HCT116 (cell line): ENCODE data around the gene PPP1R15A.

Experiments
- CTCF ChIP-seq, 3 experiments: fragments of 200-600 bp in 1 of 3; sonication (generic) in 1 of 3; IDR thresholded peaks in 2 of 3; conservative IDR thresholded peaks in 1 of 3; 2 replicates each; pipeline ENCODE4 v1.5.1; 2012 to 2017; ENCODE audit warnings: low read depth in 2 of 3, low read length in 2 of 3, antibody characterized with exemption in 1 of 3, borderline replicate concordance in 1 of 3, control low read depth in 1 of 3, mild to moderate bottlenecking in 1 of 3, mixed read lengths in 1 of 3, mixed run types in 1 of 3, moderate library complexity in 1 of 3; ENCODE audit not compliant: insufficient read depth in 1 of 3
- POLR2AphosphoS5 ChIP-seq: IDR thresholded peaks from 2 replicates; pipeline ENCODE4 v1.6.1; 2011; ENCODE audit warnings: mild to moderate bottlenecking, low read depth, low read length, moderate library complexity

GRCh38 chr19:48837687-48838086, 34.5 kb upstream of the PPP1R15A start:
- TF ChIP-seq POLR2AphosphoS5, result no peak
- no peak for TF ChIP-seq CTCF (IDR thresholded peaks at IDR 0.05 in 2 of 3, conservative IDR thresholded peaks at IDR 0.05 in 1 of 3; ENCODE audit: borderline replicate concordance in 1 of 3, insufficient read depth in 1 of 3, low read depth in 2 of 3, low read length in 2 of 3)
